HG03175 (cell line): ENCODE data around the gene CCNG2.
A peak's percentile ranks its signal among the peaks of the same experiment; 100 is the strongest.

Experiments
- ATAC-seq: cut with Tn5 transposase; IDR thresholded peaks from one replicate; pipeline ENCODE4 v1.9.1; 2021; ENCODE audit warnings: mild to moderate bottlenecking, moderate library complexity; ENCODE audit not compliant: unreplicated experiment

Gene CCNG2

GRCh38 chr4:77201343-77201742 lies 44.3 kb downstream of the CCNG2 start:
- ATAC-seq = no peak

- ATAC-seq = no peak
Observed at GRCh38 chr4:77201857-77202256, 44.9 kb downstream of the CCNG2 start.

- no peak for ATAC-seq
Observed at GRCh38 chr4:77202491-77202890, 45.5 kb downstream of the CCNG2 start.

GRCh38 chr4:77203380-77204197 lies 46.6 kb downstream of the CCNG2 start:
- peak; percentile 73 for ATAC-seq

GRCh38 chr4:77204621-77205020 lies 47.6 kb downstream of the CCNG2 start:
- no peak for ATAC-seq

- no peak for ATAC-seq
Observed at GRCh38 chr4:77209012-77209411, 52.0 kb downstream of the CCNG2 start.

- no peak for ATAC-seq
Observed at GRCh38 chr4:77209936-77210335, 52.9 kb downstream of the CCNG2 start.

GRCh38 chr4:77215107-77215506 lies 58.1 kb downstream of the CCNG2 start:
- no peak for ATAC-seq

GRCh38 chr4:77217526-77217925 lies 60.5 kb downstream of the CCNG2 start:
- ATAC-seq = no peak

GRCh38 chr4:77219266-77219665 lies 62.3 kb downstream of the CCNG2 start:
- no peak for ATAC-seq
